ENCODE data around the gene NUDCD3.
"Not testable (repeated sequence)": the region's sequence is repeated elsewhere in the genome, so short reads cannot be mapped to it uniquely, and the experiment has no call there.

NUDCD3 gene

DNA sequence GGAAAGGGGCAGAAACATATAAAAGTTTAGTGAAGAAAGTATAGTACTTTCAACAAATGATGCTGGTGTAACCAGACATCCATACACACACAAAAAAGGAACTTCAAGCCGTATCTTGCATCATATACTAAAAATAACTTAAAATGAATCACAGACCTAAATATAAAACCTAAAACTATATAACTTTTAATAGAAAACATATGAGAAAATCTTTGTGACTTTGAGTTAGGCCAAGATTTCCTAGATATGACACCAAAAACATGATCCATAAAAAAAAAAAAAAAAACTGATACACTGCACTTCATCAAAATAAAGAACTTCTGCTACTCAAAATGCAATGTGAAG lies 40.9 kb downstream of the NUDCD3 start:
- DNase-seq (ENCODE audit: low read depth in 3 of 3, low spot score in 1 of 3): no peak

DNA sequence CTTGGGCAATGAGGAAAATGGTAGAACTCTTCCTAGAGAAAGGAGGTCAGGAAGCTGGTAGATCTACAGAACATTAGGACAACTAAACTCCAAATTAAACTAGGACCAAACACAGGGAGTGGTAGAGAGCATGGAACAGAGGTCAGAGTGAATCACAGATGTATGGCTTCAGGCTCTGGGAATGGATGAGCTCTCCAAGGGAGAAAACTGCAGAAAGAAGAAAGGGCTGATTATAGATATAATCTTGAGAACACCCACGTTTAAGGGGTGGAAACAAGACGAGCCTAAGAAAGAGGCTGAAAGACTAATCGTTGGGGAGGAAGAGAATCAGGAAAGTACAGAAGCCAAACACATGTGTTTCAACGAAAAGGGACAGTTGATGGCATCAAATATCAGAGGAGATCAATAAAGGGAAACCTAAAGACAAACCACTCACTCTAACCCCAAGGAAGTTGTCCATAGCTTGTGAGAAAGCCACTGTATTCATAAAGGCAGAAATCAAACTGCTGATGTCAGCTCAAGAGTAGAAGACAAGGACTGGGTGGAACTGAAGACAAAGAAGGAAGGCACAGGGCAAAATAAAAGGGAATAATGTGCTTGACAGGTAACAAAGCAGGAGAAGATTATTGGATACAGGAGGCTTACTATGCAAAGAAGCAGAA lies 41.4 kb downstream of the NUDCD3 start:
- no peak for DNase-seq (ENCODE audit: low read depth in 3 of 3, low spot score in 1 of 3)

DNA sequence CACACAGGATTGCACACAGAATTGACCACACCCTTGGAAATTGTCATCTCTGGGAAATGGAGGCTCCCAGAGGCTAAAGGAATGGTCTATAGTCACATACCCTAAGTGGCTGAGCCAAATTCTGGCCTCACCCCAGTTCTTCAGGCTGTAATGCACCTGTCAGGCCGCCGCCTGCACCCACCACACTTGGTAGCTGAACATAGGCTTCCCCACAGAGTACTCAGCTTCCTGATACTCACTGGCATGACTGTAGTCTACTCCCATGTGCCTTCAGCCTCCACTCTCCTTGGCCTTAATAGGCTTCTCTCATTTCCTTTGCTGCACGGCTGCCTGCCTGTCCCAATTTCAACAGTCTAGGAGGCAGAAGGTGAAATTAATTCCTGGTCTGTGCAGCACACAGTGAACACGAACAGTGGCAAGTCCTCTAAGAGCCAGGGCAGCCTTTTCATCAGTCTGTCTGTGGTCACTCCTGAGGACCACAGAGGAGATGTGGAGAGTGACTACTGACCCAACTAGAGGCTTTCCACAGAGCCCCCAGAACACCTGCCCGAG lies 42.5 kb downstream of the NUDCD3 start:
- DNase-seq (ENCODE audit: low read depth in 3 of 3, low spot score in 1 of 3): no peak

DNA sequence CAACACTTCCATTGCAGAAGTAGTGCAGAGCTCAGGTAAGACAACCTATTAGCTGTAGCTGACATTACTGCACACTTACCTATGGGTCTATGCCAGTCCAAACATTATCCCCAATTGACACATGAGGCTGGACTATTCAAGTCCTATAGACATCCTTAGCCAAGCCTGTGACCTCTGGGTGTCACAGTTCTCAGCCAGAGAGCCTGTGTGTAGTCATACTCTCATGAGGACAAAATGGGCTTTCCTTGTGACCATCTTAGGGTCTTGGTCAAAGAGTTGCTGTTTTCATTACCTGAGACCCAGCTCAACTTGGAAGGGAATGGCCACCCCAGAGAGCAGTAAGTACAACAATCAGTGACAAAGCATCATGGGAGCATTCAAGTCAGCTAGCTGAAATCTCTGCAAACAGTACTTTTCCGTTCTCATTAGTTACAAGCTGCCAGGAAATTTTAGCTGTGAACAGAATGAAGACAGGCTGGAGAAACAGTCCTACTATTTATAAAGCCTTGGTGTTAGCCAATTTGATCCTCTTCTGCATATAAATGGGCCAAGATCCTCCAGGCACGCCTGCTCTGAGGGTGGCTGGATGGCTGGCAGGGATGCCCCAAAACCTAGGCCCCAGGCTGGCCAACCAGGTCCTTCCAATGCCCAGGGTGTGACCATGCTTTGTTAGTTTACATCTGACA lies 44.3 kb downstream of the NUDCD3 start:
- no peak for DNase-seq (ENCODE audit: low read depth in 3 of 3, low spot score in 1 of 3)

DNA sequence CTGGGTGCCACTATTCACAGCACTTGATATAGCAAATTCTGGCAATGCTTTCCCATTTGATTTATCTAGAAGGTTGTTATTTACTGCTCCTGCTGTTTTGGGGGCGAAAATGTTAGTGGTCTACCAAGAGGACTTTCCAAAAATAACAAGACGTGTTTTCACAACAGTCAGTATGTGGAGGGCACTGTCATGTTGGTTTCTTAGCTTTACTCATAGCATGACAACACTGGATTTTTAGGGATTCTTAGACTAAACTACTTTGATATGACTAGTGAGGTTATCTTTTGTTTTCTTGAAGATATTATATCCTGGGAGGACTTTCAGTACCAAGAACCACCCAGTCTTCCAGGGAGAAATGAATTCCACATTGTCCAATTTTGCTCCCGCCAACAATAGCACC lies 49.4 kb downstream of the NUDCD3 start:
- DNase-seq (ENCODE audit: low read depth in 3 of 3, low spot score in 1 of 3): no peak

DNA sequence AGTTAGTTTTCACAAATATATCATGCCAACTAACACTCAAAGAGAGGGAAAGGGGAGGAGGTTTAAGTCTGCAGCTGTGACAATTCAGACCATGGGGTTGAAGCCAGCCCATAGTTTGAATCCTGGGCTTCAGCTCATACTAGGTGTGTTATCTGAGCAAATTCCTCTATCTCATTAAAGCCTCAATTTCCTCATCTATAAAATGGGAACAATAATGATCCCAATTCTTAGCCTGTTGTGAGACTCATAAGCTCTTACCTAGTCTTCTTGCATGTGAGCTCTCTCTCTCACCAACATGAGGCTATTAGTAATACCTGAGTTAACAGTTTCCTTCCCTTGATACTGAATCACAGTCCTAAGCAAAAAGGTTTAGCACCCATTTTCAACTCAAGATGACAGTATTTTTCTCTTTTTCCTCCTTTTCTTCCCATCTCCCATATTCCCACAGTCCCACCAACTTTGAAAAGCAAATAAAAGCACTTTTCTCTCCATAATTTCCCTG lies 49.8 kb downstream of the NUDCD3 start:
- no peak for DNase-seq (ENCODE audit: low read depth in 3 of 3, low spot score in 1 of 3)

DNA sequence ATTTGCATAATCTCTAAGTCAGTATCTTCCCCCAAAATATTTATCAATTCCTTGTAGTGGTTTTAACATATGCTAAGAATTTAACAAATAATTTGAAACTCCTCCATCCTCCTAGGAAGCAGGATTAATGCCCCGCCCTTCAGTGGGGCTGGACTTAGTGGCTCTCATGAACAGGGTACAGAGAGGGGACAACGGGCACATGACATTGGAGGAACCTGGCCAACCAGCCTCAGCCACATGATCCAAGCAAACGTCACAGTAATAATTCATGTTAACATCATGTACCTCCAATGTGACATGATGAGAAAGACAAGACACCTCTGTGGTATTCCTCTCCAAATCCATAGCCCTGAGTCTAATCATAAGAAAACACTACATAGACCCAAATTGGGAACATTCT lies 50.5 kb downstream of the NUDCD3 start:
- DNase-seq (ENCODE audit: low read depth in 3 of 3, low spot score in 1 of 3): no peak

DNA sequence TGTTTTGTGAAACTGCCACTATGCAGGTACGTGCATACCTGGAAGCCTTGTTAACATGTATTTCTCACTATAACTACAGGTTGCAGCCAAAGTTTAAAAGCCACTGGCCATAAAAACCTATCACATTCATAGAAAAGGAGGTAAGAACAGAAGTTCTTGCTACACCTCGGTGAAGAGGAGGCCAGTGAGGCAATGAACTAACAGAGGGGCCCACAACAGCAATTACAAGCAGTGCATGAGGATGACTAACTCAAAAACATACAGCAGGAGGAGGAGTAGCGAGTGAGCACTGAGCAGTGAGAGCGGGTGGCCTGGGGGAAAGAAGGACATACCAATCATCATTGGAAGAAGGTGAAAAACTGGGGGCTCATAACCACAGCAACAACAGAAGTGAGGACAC lies 51.6 kb downstream of the NUDCD3 start:
- DNase-seq (ENCODE audit: low read depth in 3 of 3, low spot score in 1 of 3): no peak

DNA sequence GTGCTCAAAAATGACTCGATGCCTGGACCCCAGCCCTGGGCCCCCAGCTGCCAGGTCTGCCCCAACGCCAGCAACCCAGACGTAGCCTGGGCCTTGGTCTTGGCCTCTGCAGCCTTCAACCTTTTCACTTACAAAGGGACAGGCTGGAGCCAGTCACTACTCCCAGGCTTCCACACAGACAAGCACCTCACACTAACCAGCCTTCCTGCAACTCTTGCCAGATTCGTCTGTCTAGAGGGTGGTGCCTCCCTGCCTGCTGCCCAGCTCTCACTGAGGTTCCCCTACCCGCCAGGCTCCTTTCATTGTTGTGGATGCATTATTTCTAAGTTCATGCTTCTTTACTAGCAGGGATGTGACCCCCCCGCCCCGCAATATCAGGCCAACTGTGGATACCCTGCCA lies 56.3 kb downstream of the NUDCD3 start:
- no peak for DNase-seq (ENCODE audit: low read depth in 3 of 3, low spot score in 1 of 3)

DNA sequence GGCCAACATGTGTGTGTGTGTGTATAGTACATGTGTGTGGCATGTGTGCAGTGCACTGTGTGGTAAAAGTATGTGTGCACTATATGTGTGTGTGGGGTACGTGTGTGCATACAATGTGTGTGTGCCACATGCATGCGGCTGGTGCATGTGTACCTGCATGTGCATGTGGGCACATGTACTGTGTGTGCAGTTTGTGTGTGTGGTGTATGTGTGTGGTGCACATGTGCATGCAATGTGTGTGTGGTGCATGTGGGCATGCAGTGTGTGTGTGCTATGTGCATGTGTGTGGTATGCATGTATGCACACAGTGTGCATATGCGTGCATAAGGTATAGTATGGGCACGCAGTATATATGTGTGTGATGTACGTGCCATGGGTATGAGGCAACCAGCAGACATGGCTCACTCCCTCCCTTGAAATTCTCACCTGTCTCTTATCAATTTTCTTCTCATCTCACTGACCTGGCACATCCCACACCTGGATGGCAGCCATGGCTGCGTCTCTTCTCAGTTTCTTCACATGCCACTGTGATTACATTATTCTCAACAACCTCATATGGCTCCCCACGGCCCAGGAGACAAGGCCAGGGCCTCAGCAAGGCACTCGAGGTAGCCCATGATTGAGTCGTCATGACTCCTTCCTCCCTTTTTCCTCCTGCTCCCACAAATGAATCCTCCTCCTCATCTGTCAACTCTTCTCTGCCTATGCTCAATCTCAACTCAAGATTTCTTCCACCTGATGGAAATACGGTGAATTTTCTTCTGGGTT lies 57.0 kb downstream of the NUDCD3 start:
- no peak for DNase-seq (ENCODE audit: low read depth in 3 of 3, low spot score in 1 of 3)

DNA sequence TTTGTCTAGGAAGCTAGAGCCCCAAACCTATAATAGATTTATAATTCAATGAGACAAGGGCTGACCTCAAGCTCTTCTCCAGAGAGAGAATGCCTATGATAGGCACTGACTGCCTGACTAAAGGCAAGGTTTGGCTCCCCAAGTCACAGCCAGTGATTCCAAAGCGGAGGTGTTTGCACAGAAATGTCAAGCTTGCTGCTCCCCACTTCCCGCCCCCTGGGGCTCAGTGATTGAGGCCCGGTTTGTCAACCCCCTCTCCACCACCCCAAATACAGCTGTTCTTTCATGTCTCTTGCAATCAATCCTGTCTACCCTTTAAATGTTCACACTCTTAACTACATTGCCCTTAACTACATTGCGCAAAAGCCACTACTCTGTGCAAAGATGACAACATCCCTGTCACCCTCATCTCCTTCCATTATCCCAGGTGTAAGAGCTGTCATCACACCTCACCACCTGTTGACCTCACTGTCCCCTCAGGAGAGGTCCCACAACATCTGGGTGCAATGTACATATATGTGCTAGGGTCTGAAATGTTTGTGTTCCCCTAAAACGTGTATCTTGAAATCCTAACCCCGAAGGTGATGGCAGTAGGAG lies 58.0 kb downstream of the NUDCD3 start:
- DNase-seq (ENCODE audit: low read depth in 3 of 3, low spot score in 1 of 3): no peak

DNA sequence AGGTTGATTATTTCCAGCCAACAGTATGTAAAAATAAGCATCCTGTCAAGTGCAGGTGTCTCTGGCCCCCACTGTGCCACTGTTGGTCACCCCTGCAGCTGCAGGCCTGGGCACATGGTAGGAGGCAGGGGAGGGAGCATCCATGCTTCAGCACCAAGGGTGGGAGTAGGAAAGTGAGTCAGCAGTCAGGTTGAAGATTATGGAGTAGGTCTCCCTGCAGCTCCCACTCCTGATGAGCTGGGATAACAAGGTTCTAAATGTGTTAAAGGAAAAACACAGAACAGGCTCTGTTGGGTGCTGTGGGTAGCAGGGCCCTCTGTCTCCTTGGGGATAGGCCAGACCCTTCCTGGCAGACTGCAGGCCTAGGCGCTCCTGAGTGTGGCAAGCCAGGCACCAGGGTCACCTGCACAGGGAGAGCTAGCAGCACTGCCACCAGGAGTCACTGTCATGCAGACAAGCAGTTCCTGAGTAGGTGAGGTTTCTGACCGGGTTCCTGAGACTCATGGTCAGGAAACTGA lies 59.3 kb downstream of the NUDCD3 start:
- DNase-seq (ENCODE audit: low read depth in 3 of 3, low spot score in 1 of 3): no peak

DNA sequence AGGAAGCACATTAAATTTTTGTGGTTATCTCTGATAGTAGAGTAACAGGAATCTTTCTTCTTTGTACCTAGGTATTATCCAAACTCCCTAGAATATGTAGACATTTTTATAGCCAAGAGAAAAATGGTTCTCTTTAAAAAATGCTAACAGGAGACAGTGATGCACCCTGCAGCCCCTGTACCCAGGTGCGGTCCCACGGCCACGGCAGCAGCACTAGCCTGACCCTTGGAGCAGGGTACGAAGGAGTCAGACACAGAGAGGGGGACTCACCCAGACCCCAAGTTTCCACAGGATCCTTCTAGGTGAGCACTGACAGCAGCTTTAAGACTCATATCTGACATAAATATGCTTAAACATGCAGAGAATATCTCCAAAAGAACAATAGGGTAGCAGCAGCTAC lies 60.4 kb downstream of the NUDCD3 start:
- DNase-seq (ENCODE audit: low read depth in 3 of 3, low spot score in 1 of 3): no peak

DNA sequence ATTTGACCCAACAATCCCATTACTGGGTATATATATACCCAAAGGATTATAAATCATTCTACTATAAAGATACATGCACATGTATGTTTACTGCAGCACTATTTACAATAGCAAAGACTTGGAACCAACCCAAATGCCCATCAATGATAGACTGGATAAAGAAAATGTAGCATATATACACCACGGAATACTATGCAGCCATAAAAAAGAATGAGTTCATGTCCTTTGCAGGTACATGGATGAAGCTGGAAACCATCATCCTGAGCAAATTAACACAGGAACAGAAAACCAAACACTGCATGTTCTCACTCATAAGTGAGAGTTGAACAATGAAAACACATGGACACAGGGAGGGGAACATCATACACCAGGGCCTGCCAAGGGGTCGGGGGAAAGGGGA lies 65.7 kb downstream of the NUDCD3 start:
- not testable (repeated sequence) for DNase-seq (ENCODE audit: low read depth in 3 of 3, low spot score in 1 of 3)

DNA sequence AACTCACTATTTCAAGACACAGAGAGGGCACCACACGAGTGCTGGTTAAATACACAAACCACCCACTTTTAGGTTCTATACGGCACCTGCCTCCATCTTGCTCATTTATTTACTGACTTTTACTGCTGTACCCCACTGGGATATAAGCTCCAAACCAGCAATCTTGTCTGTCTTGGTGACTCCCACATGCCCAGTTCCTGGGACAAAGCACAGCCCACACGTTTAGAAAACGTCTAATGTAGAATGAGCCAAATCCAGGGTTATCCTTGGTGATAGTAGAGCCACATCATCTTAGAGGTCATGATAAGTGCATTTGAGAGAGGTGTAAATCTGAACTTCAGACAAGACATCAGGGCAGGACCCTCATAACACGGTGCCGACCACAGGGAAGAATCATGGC lies 73.5 kb downstream of the NUDCD3 start:
- no peak for DNase-seq (ENCODE audit: low read depth in 3 of 3, low spot score in 1 of 3)

DNA sequence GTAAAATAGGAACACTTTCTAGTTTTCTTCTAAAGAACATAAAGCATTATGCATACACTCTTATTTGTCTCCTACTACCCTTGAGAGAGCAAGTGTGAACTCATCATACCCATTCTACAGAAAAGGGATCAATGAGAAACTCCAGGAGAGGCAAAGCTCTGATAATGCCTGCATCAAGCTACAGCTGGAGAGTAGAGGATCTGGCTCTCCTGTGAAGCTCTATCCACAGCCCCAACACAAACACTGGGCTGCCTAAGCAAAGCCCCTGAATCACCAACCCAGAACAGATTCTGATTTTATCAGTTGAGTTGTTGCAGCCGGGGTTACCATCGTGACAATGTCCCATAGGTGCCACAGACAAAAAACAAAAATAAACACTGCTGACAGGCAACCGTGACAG lies 74.9 kb downstream of the NUDCD3 start:
- DNase-seq (ENCODE audit: low read depth in 3 of 3, low spot score in 1 of 3): no peak

DNA sequence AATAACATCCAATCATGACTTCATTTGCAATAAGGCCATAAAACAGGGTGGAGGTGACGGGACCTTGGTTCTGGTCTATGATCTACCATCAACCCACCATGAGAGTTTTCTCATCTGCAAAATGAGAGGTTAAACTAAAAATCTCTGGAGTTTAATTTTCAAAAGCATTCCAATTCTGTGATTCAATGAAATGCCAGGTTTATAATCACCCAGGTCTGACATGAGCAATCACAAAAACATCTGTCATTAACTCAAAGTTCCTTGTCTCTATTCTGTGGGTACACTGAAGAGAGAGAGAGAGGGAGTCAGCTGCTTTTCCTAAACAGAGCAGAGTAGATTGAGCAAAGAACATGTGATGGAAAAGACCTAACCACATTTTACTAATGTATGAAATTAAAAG lies 75.4 kb downstream of the NUDCD3 start:
- DNase-seq (ENCODE audit: low read depth in 3 of 3, low spot score in 1 of 3): no peak

DNA sequence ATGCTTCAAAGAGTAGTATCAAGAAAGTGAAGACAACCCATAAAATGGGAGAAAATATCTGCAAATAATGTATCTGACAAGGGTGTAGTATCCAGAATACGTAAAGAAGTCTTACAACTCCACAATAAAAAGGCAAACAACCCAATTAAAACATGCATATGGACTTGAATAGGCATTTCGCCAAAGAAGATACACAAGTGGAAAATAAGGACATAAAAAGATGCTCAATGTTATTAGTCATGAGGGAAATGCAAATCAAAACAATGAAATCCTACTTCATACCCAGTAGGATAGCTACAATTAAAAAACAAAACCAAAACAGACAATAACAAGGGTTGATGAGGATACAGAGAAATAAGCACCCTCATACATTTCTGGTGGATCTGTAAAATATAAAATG lies 79.2 kb downstream of the NUDCD3 start:
- DNase-seq (ENCODE audit: low read depth in 3 of 3, low spot score in 1 of 3): no peak

DNA sequence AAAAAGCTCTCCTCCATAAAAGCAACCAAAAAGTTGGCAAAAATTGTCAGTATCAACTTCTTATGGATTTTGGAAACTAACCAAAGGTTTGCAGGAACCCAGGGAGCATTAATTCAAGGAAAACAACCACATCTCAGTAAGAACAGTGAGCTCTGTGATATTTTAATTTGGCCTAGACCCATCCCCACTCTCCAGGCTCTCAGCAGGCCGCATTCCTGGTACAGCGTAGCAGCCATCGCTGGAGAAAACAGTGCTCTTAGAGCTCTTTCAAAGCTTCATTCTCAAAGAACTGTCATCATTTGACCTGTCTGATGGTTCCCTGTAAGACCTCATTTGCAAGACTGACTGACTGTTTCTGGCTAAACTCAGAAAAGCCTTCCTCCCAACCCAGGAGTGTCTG lies 81.9 kb downstream of the NUDCD3 start:
- DNase-seq (ENCODE audit: low read depth in 3 of 3, low spot score in 1 of 3): no peak

DNA sequence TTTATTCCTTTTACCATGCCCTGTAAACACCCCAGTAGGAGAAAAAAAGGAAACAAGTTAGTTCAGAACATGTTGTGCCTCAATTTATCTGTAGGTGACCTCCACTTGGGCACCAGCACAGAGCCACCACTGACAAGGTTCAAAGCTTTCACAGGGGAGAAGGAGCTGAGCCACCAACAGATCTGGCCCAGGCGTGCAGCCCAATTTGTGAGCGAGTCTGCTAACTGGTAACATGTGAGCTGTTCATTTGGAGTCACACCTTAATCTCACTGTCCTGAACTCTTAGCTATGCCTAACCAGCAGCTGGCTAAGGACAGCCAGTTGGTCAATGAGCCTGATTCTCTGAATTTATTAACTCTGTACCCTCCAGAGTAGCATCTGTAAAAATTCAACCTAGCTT lies 86.7 kb downstream of the NUDCD3 start:
- DNase-seq (ENCODE audit: low read depth in 3 of 3, low spot score in 1 of 3): no peak

DNA sequence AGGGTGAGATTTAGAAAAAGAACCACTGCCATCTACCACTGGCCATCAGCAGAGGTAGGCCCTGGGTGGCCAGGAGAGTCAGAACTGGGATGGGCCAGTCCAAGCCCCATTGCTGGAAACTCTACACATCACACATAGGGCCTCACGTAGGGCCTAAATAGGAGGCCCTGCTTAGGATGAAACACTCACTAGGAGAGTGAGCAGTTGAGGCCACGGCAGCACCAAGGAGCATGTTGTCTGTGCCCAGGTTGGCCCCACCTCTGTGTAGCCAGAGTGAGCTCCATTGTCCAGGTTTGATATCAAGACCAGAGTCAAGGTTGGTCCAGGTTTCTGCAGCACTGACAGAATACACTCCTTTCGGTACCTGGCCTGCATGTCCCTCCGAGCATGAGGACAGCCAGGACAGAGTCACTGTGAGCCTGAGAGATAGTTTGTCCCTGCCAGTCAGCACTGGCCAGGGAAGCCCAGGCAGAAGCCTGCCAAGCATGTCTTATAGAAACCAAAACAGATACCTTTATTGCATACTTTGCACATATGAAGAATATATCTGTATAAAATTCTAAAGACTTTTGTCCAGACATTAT lies 87.2 kb downstream of the NUDCD3 start:
- DNase-seq (ENCODE audit: low read depth in 3 of 3, low spot score in 1 of 3): no peak

Measured in stimulated activated CD4-positive, alpha-beta T cell treated with anti-CD3 and anti-CD28 coated beads, TNF-alpha, amount 100 ng/mL, for 1 hour (primary cell).